LoVo (cell line): Measurements from ENCODE around the gene PRKAR1A.
"Not testable (repeated sequence)": the region's sequence is repeated elsewhere in the genome, so short reads cannot be mapped to it uniquely, and the experiment has no call there.

Experiments used
- DNase-seq: peaks from one replicate; pipeline ENCODE4 v3.0.0-alpha.2; 2016; ENCODE audit warnings: low spot score

The PRKAR1A gene

GRCh38 chr17:68511671-68512246 is 471 bp upstream of the PRKAR1A start:
- peak; percentile 48 for DNase-seq

GRCh38 chr17:68512960-68513474 is 787 bp downstream of the PRKAR1A start:
- peak; percentile 12 for DNase-seq

- no peak for DNase-seq
Observed at GRCh38 chr17:68513932-68514331, 1.7 kb downstream of the PRKAR1A start.

- no peak for DNase-seq
Observed at GRCh38 chr17:68514831-68515635, 2.8 kb downstream of the PRKAR1A start.

- no peak for DNase-seq
Observed at GRCh38 chr17:68516732-68517131, 4.5 kb downstream of the PRKAR1A start.

GRCh38 chr17:68517605-68518004 is 5.4 kb downstream of the PRKAR1A start:
- DNase-seq = not testable (repeated sequence)

GRCh38 chr17:68518063-68518815 is 6.0 kb downstream of the PRKAR1A start:
- no peak for DNase-seq

- DNase-seq = not testable (repeated sequence)
Observed at GRCh38 chr17:68519051-68519450, 6.8 kb downstream of the PRKAR1A start.

- no peak for DNase-seq
Observed at GRCh38 chr17:68519911-68520310, 7.7 kb downstream of the PRKAR1A start.

GRCh38 chr17:68522266-68522665 is 10.0 kb downstream of the PRKAR1A start:
- no peak for DNase-seq

GRCh38 chr17:68526548-68526947 is 14.3 kb downstream of the PRKAR1A start:
- DNase-seq = no peak

- no peak for DNase-seq
Observed at GRCh38 chr17:68527314-68527713, 15.1 kb downstream of the PRKAR1A start.

- no peak for DNase-seq
Observed at GRCh38 chr17:68531252-68531651, 19.0 kb downstream of the PRKAR1A start.

GRCh38 chr17:68532826-68533225 is 20.6 kb downstream of the PRKAR1A start:
- no peak for DNase-seq

GRCh38 chr17:68533887-68534694 is 21.9 kb downstream of the PRKAR1A start:
- no peak for DNase-seq

- DNase-seq = no peak
Observed at GRCh38 chr17:68534695-68535088, 22.5 kb downstream of the PRKAR1A start.

GRCh38 chr17:68535922-68536321 is 23.7 kb downstream of the PRKAR1A start:
- DNase-seq = no peak

- DNase-seq = no peak
Observed at GRCh38 chr17:68539548-68540467, 27.6 kb downstream of the PRKAR1A start.

- DNase-seq = no peak
Observed at GRCh38 chr17:68540981-68541380, 28.8 kb downstream of the PRKAR1A start.

GRCh38 chr17:68541816-68542215 is 29.6 kb downstream of the PRKAR1A start:
- no peak for DNase-seq
